KOPT-K1 (cell line): ENCODE data around the gene TAB3.
A peak's percentile ranks its signal among the peaks of the same experiment; 100 is the strongest.

Experiments used
- H3K27ac ChIP-seq: fragments of 200-600 bp; sonication (generic); 2 replicates; pipeline ENCODE4 v1.5.1; 2016; ENCODE audit warnings: antibody characterized with exemption, mild to moderate bottlenecking, low read depth, low read length; ENCODE audit not compliant: poor library complexity, severe bottlenecking
- H3K36me3 ChIP-seq: fragments of 200-600 bp; sonication (generic); 2 replicates; pipeline ENCODE4 v1.5.1; 2017; ENCODE audit warnings: antibody characterized with exemption, mild to moderate bottlenecking, low read length, moderate library complexity; ENCODE audit not compliant: insufficient read depth
- H3K9me3 ChIP-seq: fragments of 200-600 bp; sonication (generic); 2 replicates; pipeline ENCODE4 v1.5.1; 2017; ENCODE audit warnings: antibody characterized with exemption, low read length, mild to moderate bottlenecking; ENCODE audit not compliant: insufficient read depth, poor library complexity, severe bottlenecking

Gene TAB3

GRCh38 chrX:30900227-30900626 is 11.2 kb upstream of the TAB3 start:
- Histone ChIP-seq H3K9me3 (no peaks in the 10 kb centered on the region), H3K27ac (no peak overlapping the region)

GRCh38 chrX:30898886-30899285 is 9.8 kb upstream of the TAB3 start:
- H3K27ac ChIP-seq: no peak overlapping the region
- no peaks in the 10 kb centered on the region for H3K36me3 ChIP-seq
- no peaks in the 10 kb centered on the region for H3K9me3 ChIP-seq

More at GRCh38 chrX:30900227-30900626, 11.2 kb upstream of the TAB3 start:
- H3K36me3 ChIP-seq: no peaks in the 10 kb centered on the region

- Histone ChIP-seq H3K36me3 (no peaks in the 10 kb centered on the region), H3K9me3 (no peaks in the 10 kb centered on the region), H3K27ac (no peak overlapping the region)
Observed at GRCh38 chrX:30895370-30895769, 6.3 kb upstream of the TAB3 start.

GRCh38 chrX:30893206-30893605 is 4.2 kb upstream of the TAB3 start:
- no peaks in the 10 kb centered on the region for H3K9me3 ChIP-seq
- H3K27ac ChIP-seq: no peak overlapping the region
- no peaks in the 10 kb centered on the region for H3K36me3 ChIP-seq

GRCh38 chrX:30892591-30892990 is 3.5 kb upstream of the TAB3 start:
- Histone ChIP-seq H3K9me3 (no peaks in the 10 kb centered on the region), H3K36me3 (no peaks in the 10 kb centered on the region), H3K27ac (no peak overlapping the region)

GRCh38 chrX:30888526-30889146 is 418 bp downstream of the TAB3 start:
- no peaks in the 10 kb centered on the region for H3K9me3 ChIP-seq
- H3K27ac ChIP-seq: peak overlapping the region; percentile 75
- H3K36me3 ChIP-seq: no peaks in the 10 kb centered on the region

- no peaks in the 10 kb centered on the region for H3K36me3 ChIP-seq
- H3K9me3 ChIP-seq: no peaks in the 10 kb centered on the region
- peak overlapping the region; percentile 75 for H3K27ac ChIP-seq
Observed at GRCh38 chrX:30887721-30888120, 1.3 kb downstream of the TAB3 start.

GRCh38 chrX:30887288-30887687 is 1.8 kb downstream of the TAB3 start:
- Histone ChIP-seq H3K36me3 (no peaks in the 10 kb centered on the region), H3K9me3 (no peaks in the 10 kb centered on the region), H3K27ac (no peak overlapping the region)

- Histone ChIP-seq H3K36me3 (no peaks in the 10 kb centered on the region), H3K27ac (no peak overlapping the region), H3K9me3 (no peaks in the 10 kb centered on the region)
Observed at GRCh38 chrX:30885136-30885535, 3.9 kb downstream of the TAB3 start.

GRCh38 chrX:30883138-30883537 is 5.9 kb downstream of the TAB3 start:
- Histone ChIP-seq H3K9me3 (no peaks in the 10 kb centered on the region), H3K36me3 (no peaks in the 10 kb centered on the region), H3K27ac (no peak overlapping the region)

GRCh38 chrX:30881797-30882196 is 7.3 kb downstream of the TAB3 start:
- H3K36me3 ChIP-seq: no peaks in the 10 kb centered on the region
- H3K9me3 ChIP-seq: no peaks in the 10 kb centered on the region
- no peak overlapping the region for H3K27ac ChIP-seq

- no peaks in the 10 kb centered on the region for H3K36me3 ChIP-seq
- H3K27ac ChIP-seq: no peak overlapping the region
- no peaks in the 10 kb centered on the region for H3K9me3 ChIP-seq
Observed at GRCh38 chrX:30881390-30881789, 7.7 kb downstream of the TAB3 start.

GRCh38 chrX:30880058-30880457 is 9.0 kb downstream of the TAB3 start:
- Histone ChIP-seq H3K9me3 (no peaks in the 10 kb centered on the region), H3K36me3 (no peaks in the 10 kb centered on the region), H3K27ac (no peak overlapping the region)

- Histone ChIP-seq H3K36me3 (no peaks in the 10 kb centered on the region), H3K27ac (no peak overlapping the region), H3K9me3 (no peaks in the 10 kb centered on the region)
Observed at GRCh38 chrX:30876367-30876766, 12.7 kb downstream of the TAB3 start.

GRCh38 chrX:30875957-30876356 is 13.1 kb downstream of the TAB3 start:
- Histone ChIP-seq H3K9me3 (no peaks in the 10 kb centered on the region), H3K27ac (no peak overlapping the region), H3K36me3 (no peaks in the 10 kb centered on the region)

GRCh38 chrX:30874851-30875250 is 14.2 kb downstream of the TAB3 start:
- H3K27ac ChIP-seq: no peak overlapping the region

More at GRCh38 chrX:30874851-30875250, 14.2 kb downstream of the TAB3 start:
- no peaks in the 10 kb centered on the region; the same call in 1 of the 2 replicates for H3K36me3 ChIP-seq
- no peaks in the 10 kb centered on the region for H3K9me3 ChIP-seq
